WERI-Rb-1 (cell line): Measurements from ENCODE around the gene GSDME.

Source experiments
- DNase-seq: peaks from one replicate; pipeline ENCODE4 v3.0.0-alpha.2; 2020
- H3K27ac ChIP-seq: fragments of 250-450 bp; sonication (Bioruptor Pico); 2 replicates; pipeline ENCODE4 v1.5.1; 2020; ENCODE audit warnings: mild to moderate bottlenecking, moderate library complexity
- H3K27me3 ChIP-seq: fragments of 250-450 bp; sonication (Bioruptor Pico); 2 replicates; pipeline ENCODE4 v1.5.1; 2021; ENCODE audit warnings: mild to moderate bottlenecking, low read depth, moderate library complexity; ENCODE audit not compliant: insufficient read depth, severe bottlenecking
- H3K36me3 ChIP-seq: fragments of 250-450 bp; sonication (Bioruptor Pico); 2 replicates; pipeline ENCODE4 v1.5.1; 2020; ENCODE audit warnings: mild to moderate bottlenecking, moderate library complexity
- H3K4me3 ChIP-seq: 2 replicates; pipeline ENCODE4 v1.5.1; 2011; ENCODE audit warnings: low read depth, mild to moderate bottlenecking, control low read depth, low read length
- H3K9me3 ChIP-seq: fragments of 250-450 bp; sonication (Bioruptor Pico); 2 replicates; pipeline ENCODE4 v1.5.1; 2021; ENCODE audit warnings: mild to moderate bottlenecking, moderate library complexity; ENCODE audit not compliant: severe bottlenecking
- CTCF ChIP-seq: IDR thresholded peaks from 2 replicates; pipeline ENCODE4 v1.5.1; 2011; ENCODE audit warnings: low read depth, mild to moderate bottlenecking, control low read depth, inconsistent platforms, low read length

GSDME gene

DNA sequence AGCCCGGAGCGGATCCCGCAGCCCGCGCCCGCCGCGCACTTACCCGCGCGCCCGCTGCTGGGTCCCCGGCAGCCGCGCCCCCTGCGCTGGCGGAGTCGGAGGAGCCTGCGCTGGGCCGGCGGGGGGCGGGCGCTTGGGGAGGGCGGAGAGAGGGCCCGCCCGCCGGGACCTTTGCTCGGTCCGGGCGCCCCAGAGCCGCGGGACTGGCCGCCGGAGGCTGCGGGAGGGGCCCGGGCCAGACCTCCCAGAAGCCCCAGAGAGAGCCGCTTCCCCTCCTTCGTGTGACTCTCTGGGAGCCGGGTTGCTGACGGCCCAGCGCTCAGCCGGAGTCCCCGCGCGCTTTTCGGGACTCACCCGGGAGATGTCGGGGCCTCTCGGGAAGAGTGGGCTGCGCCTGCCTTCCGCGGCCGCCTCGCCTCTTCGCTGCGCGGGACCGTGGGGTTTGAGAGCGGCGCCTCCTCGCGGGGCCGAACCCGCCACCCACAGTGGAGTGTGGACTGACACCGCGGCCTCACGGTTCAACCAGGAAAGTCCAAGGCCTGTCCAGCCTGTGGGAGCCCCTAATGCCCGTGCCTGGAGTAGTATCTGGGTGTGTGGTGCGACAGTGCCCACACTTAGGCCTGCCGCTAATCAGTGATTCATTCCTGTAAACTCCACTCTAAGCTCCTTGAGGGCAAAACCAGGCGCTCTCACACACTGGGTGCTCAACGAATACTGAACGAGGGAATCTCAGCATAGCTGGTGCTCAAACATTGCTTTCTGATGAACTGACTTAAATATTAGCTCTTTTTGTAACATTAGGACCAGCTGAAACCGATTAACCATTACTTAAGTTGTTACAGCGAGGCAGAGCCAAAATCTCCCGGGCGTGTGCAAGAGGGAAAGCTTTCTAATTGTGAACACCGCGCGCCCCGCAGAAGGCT is at the start of gene GSDME:
Gene GSDME, minus strand, starts transcription at position 112 of the 923 bp plus-strand sequence. CDS start 7,690 bp downstream, outside the sequence.
- TF ChIP-seq CTCF = no peak
- Histone ChIP-seq H3K36me3 (no peaks in the 10 kb centered on the region; the same call in 1 of the 2 replicates), H3K27ac (peak within 1 kb of the TSS; percentile 51), H3K4me3 (peak within 1 kb of the TSS; percentile 54), H3K27me3 (peaks cover 3% of the 10 kb centered on the region), H3K9me3 (no peaks in the 10 kb centered on the region)
- DNase-seq = peak; percentile 56

- peaks cover 34% of the 10 kb centered on the region for H3K36me3 ChIP-seq
These were observed 45.0 kb upstream of the GSDME start for GRCh38 chr7:24802300-24802699.

GRCh38 chr7:24801883-24802282 is 44.6 kb upstream of the GSDME start:
- Histone ChIP-seq H3K27me3 (no peaks in the 10 kb centered on the region), H3K9me3 (no peaks in the 10 kb centered on the region), H3K4me3 (no peak overlapping the region), H3K27ac (no peak overlapping the region), H3K36me3 (peaks cover 34% of the 10 kb centered on the region)
- no peak for TF ChIP-seq CTCF
- no peak for DNase-seq

More at GRCh38 chr7:24802300-24802699, 45.0 kb upstream of the GSDME start:
- DNase-seq = no peak
- Histone ChIP-seq H3K27ac (no peak overlapping the region), H3K27me3 (no peaks in the 10 kb centered on the region), H3K9me3 (no peaks in the 10 kb centered on the region), H3K4me3 (no peak overlapping the region)
- TF ChIP-seq CTCF = no peak

- Histone ChIP-seq H3K9me3 (no peaks in the 10 kb centered on the region), H3K27ac (no peak overlapping the region), H3K27me3 (no peaks in the 10 kb centered on the region), H3K4me3 (no peak overlapping the region), H3K36me3 (peaks cover 29% of the 10 kb centered on the region)
- no peak for TF ChIP-seq CTCF
- no peak for DNase-seq
These were observed 43.4 kb upstream of the GSDME start for GRCh38 chr7:24800667-24801066.

DNA sequence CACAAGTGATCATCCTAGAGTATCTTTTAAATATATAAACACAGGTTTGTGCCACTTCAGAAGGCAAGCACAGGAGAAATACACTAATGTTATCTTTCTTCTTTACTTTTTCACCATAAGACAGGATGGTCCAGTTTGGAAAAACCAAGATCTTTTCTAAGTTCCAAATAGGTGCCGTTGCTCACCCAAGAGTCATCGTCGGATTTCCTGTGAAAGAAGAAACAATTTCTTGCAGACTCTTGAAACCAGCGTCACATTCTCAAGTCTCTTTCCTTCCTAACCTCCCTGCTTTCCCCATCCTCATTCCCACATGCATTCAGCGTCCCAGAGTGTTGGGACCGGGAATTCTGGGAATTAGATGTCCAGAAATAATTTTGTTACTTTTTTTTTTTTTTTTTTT is 42.8 kb upstream of the GSDME start:
- H3K4me3 ChIP-seq = no peak overlapping the region
- no peak for TF ChIP-seq CTCF
- H3K27ac ChIP-seq = no peak overlapping the region
- peaks cover 29% of the 10 kb centered on the region for H3K36me3 ChIP-seq
- H3K9me3 ChIP-seq = no peaks in the 10 kb centered on the region
- DNase-seq = no peak
- H3K27me3 ChIP-seq = no peaks in the 10 kb centered on the region
